IMR-90 (cell line): ENCODE data around the gene MMP10. TPM values are rescaled to one million over a fixed set of nuclear protein-coding genes. Genes with fewer than 3 reads are reported as not detected.

ENCODE experiments used
- ATAC-seq: fragments of 200-7000 bp; cut with Tn5 transposase; 2 replicates; pipeline ENCODE4 v1.9.1; 2020; ENCODE audit warnings: low read depth, mild to moderate bottlenecking, moderate library complexity
- BruUV-seq: library from RNA; stranded (reverse); fragments of 400-500 nt; replicated peaks from 2 replicates; lab custom pipeline; 2021; lab: Mats Ljungman, UMichigan
- CTCF ChIA-PET: fragments of 300-600 bp; formaldehyde crosslinking; extraction: SDS; loops from one replicate; lab custom pipeline; 2021; ENCODE audit warnings: antibody characterized with exemption; lab: Yijun Ruan, JAX
- POLR2A ChIA-PET: fragments of 300-600 bp; sonication (Branson Sonifier 250); formaldehyde crosslinking; loops from one replicate; lab custom pipeline; 2022; ENCODE audit warnings: antibody characterized with exemption; ENCODE audit not compliant: unreplicated experiment; lab: Charles Lee
- DNase-seq: peaks from one replicate; pipeline ENCODE4 v3.0.0; 2013
- H2AFZ ChIP-seq: replicated peaks from 2 replicates; pipeline ENCODE3; 2013; ENCODE audit warnings: low read length, mild to moderate bottlenecking; ENCODE audit not compliant: poor library complexity
- H2AK5ac ChIP-seq: 2 replicates; pipeline ENCODE4 v1.6.1; 2013; ENCODE audit warnings: low read depth, low read length, inconsistent platforms
- H2AK9ac ChIP-seq: replicated peaks from 2 replicates; pipeline ENCODE3; 2013; ENCODE audit warnings: mild to moderate bottlenecking, low read depth, low read length, moderate library complexity; ENCODE audit not compliant: poor library complexity
- H2BK120ac ChIP-seq: 2 replicates; pipeline ENCODE4 v1.6.1; 2013; ENCODE audit warnings: low read depth, low read length, inconsistent platforms
- H2BK15ac ChIP-seq: 3 replicates; pipeline ENCODE4 v1.6.1; 2013; ENCODE audit warnings: low read depth, low read length, inconsistent platforms
- H2BK20ac ChIP-seq: 2 replicates; pipeline ENCODE4 v1.6.1; 2013; ENCODE audit warnings: low read depth, mild to moderate bottlenecking, inconsistent platforms, low read length, moderate library complexity
- H2BK5ac ChIP-seq: 2 replicates; pipeline ENCODE4 v1.6.1; 2013; ENCODE audit warnings: mild to moderate bottlenecking, low read depth, low read length, inconsistent platforms; ENCODE audit not compliant: poor library complexity, severe bottlenecking
- H3K14ac ChIP-seq: replicated peaks from 2 replicates; pipeline ENCODE4 v1.6.1; 2013; ENCODE audit warnings: low read depth, low read length, inconsistent platforms
- H3K18ac ChIP-seq: 2 replicates; pipeline ENCODE4 v1.6.1; 2013; ENCODE audit warnings: low read depth, low read length, control low read depth
- H3K23ac ChIP-seq: 2 replicates; pipeline ENCODE4 v1.6.1; 2013; ENCODE audit warnings: low read depth, low read length, inconsistent platforms
- H3K27ac ChIP-seq: 2 replicates; pipeline ENCODE4 v1.5.1; 2013; ENCODE audit warnings: mild to moderate bottlenecking, control low read depth, low read length; ENCODE audit not compliant: insufficient read depth
- H3K27me3 ChIP-seq: 2 replicates; pipeline ENCODE4 v1.6.1; 2013; ENCODE audit warnings: low read length; ENCODE audit not compliant: control insufficient read depth, insufficient read depth
- H3K36me3 ChIP-seq: 2 replicates; pipeline ENCODE4 v1.6.1; 2013; ENCODE audit warnings: low read length, mixed read lengths; ENCODE audit not compliant: control insufficient read depth, insufficient read depth
- H3K4ac ChIP-seq: 2 replicates; pipeline ENCODE4 v1.6.1; 2013; ENCODE audit warnings: low read depth, low read length, inconsistent platforms
- H3K4me1 ChIP-seq: 2 replicates; pipeline ENCODE4 v1.6.1; 2013; ENCODE audit warnings: low read length, mixed read lengths; ENCODE audit not compliant: control insufficient read depth, insufficient read depth
- H3K4me2 ChIP-seq: 2 replicates; pipeline ENCODE4 v1.6.1; 2013; ENCODE audit warnings: low read depth, mild to moderate bottlenecking, control low read depth, low read length, moderate library complexity
- H3K4me3 ChIP-seq: 2 replicates; pipeline ENCODE4 v1.5.1; 2013; ENCODE audit warnings: low read depth, mild to moderate bottlenecking, control low read depth, low read length, moderate library complexity; ENCODE audit not compliant: insufficient read depth
- H3K56ac ChIP-seq: 2 replicates; pipeline ENCODE4 v1.6.1; 2013; ENCODE audit warnings: low read length, inconsistent platforms; ENCODE audit not compliant: insufficient read depth; ENCODE audit errors: extremely low read depth
- H3K79me1 ChIP-seq, 2 experiments: 2 replicates each; pipeline ENCODE4 v1.6.1; 2013; ENCODE audit warnings: low read length in 2 of 2, inconsistent platforms in 1 of 2, low read depth in 1 of 2
- H3K9ac ChIP-seq: 2 replicates; pipeline ENCODE4 v1.6.1; 2013; ENCODE audit warnings: low read depth, low read length, control low read depth
- H3K9me1 ChIP-seq: 2 replicates; pipeline ENCODE4 v1.6.1; 2013; ENCODE audit warnings: low read length, inconsistent platforms; ENCODE audit not compliant: insufficient read depth
- H3K9me3 ChIP-seq: 2 replicates; pipeline ENCODE4 v1.6.1; 2013; ENCODE audit warnings: low read length; ENCODE audit not compliant: control insufficient read depth, insufficient read depth
- H4K20me1 ChIP-seq: 2 replicates; pipeline ENCODE4 v1.6.1; 2013; ENCODE audit warnings: low read length, inconsistent platforms; ENCODE audit not compliant: insufficient read depth
- H4K5ac ChIP-seq: 2 replicates; pipeline ENCODE4 v1.6.1; 2013; ENCODE audit warnings: mild to moderate bottlenecking, low read depth, low read length, control low read depth
- H4K8ac ChIP-seq, 2 experiments: 2 replicates each; pipeline ENCODE4 v1.6.1; 2013; ENCODE audit warnings: low read depth in 2 of 2, low read length in 2 of 2, control low read depth in 1 of 2, inconsistent platforms in 1 of 2
- H4K91ac ChIP-seq: 2 replicates; pipeline ENCODE4 v1.6.1; 2013; ENCODE audit warnings: low read depth, low read length, inconsistent platforms; ENCODE audit not compliant: insufficient read depth
- BHLHE40 ChIP-seq: fragments of 150-350 bp; IDR thresholded peaks from 2 replicates; pipeline ENCODE4 v1.6.1; 2016; ENCODE audit warnings: mild to moderate bottlenecking, low read depth, low read length
- CEBPB ChIP-seq: IDR thresholded peaks from 2 replicates; pipeline ENCODE4 v1.6.1; 2012; ENCODE audit warnings: low read depth, low read length, improper control_type of control experiment
- CHD1 ChIP-seq: IDR thresholded peaks from 2 replicates; pipeline ENCODE4 v1.6.1; 2012; ENCODE audit warnings: low read depth, low read length, improper control_type of control experiment
- ELK1 ChIP-seq: fragments of 150-350 bp; IDR thresholded peaks from 2 replicates; pipeline ENCODE4 v1.6.1; 2016; ENCODE audit warnings: low read depth, mild to moderate bottlenecking, low read length, moderate library complexity, borderline replicate concordance
- FOS ChIP-seq: fragments of 150-350 bp; IDR thresholded peaks from 2 replicates; pipeline ENCODE4 v1.6.1; 2016; ENCODE audit warnings: low read depth, low read length
- MAFK ChIP-seq: IDR thresholded peaks from 2 replicates; pipeline ENCODE4 v1.6.1; 2012; ENCODE audit warnings: low read depth, low read length, improper control_type of control experiment
- MAZ ChIP-seq: IDR thresholded peaks from 2 replicates; pipeline ENCODE4 v1.6.1; 2012; ENCODE audit warnings: low read depth, mild to moderate bottlenecking, low read length, improper control_type of control experiment, moderate library complexity, borderline replicate concordance
- MXI1 ChIP-seq: IDR thresholded peaks from 2 replicates; pipeline ENCODE4 v1.6.1; 2012; ENCODE audit warnings: low read depth, mild to moderate bottlenecking, low read length, moderate library complexity, borderline replicate concordance
- NFE2L2 ChIP-seq: fragments of 150-350 bp; IDR thresholded peaks from 2 replicates; pipeline ENCODE4 v1.6.1; 2016; ENCODE audit warnings: low read depth, mild to moderate bottlenecking, low read length
- POLR2A ChIP-seq: IDR thresholded peaks from 2 replicates; pipeline ENCODE4 v1.6.1; 2012; ENCODE audit warnings: mild to moderate bottlenecking, low read depth, low read length
- RAD21 ChIP-seq: IDR thresholded peaks from 2 replicates; pipeline ENCODE4 v1.6.1; 2012; ENCODE audit warnings: low read length, improper control_type of control experiment
- RCOR1 ChIP-seq: IDR thresholded peaks from 2 replicates; pipeline ENCODE4 v1.6.1; 2012; ENCODE audit warnings: mild to moderate bottlenecking, low read length, improper control_type of control experiment; ENCODE audit not compliant: insufficient replicate concordance
- RFX5 ChIP-seq: IDR thresholded peaks from 2 replicates; pipeline ENCODE4 v1.8.0; 2012; ENCODE audit warnings: low read depth, mild to moderate bottlenecking, low read length, moderate library complexity
- SMC3 ChIP-seq: fragments of 150-350 bp; IDR thresholded peaks from 2 replicates; pipeline ENCODE4 v1.6.1; 2016; ENCODE audit warnings: low read depth, mild to moderate bottlenecking, antibody characterized with exemption, low read length, moderate library complexity
- USF2 ChIP-seq: fragments of 150-350 bp; IDR thresholded peaks from 2 replicates; pipeline ENCODE4 v1.6.1; 2017; ENCODE audit warnings: mild to moderate bottlenecking, antibody characterized with exemption, low read length, low read depth
- WGBS, 2 experiments: methylation state at CpG; one replicate each; pipeline versions ENCODE4 v1.1.5 to v1.1.7; 2013; ENCODE audit warnings: missing lambda C conversion rate in 2 of 2; ENCODE audit not compliant: insufficient read length in 1 of 2; ENCODE audit errors: extremely low coverage in 2 of 2; 5-methylcytosine and 5-hydroxymethylcytosine counted together
- dilution Hi-C: fragments of 300-500 bp; cut with HindIII; formaldehyde crosslinking; loops from one replicate; pipeline ENCODE4 v1.14.3; 2018; ENCODE audit warnings: low sequenced_read_pairs; ENCODE audit not compliant: unreplicated experiment
- in situ Hi-C: fragments of 300-500 bp; cut with MboI; formaldehyde crosslinking; loops from 3 replicates; pipeline ENCODE4 v1.14.3; 2019; ENCODE audit warnings: low sequenced_read_pairs, inconsistent platforms, mixed read lengths
- intact Hi-C: fragments of 100-400 bp; cut with micrococcal nuclease; formaldehyde crosslinking; loops from 2 replicates; pipeline ENCODE4 v1.10.0; 2022
- polyA plus RNA-seq, 3 experiments: library from polyadenylated mRNA; depleted of rRNA; stranded (reverse); fragments of >200 nt; gene quantifications; 2 replicates each; pipeline ENCODE4 v1.2.3, GENCODE V29; 2012; ENCODE audit warnings: low replicate concordance in 1 of 3
- total RNA-seq: library from RNA; depleted of rRNA; stranded (reverse); fragments of >200 nt; gene quantifications from 2 replicates; pipeline ENCODE4 v1.2.3, GENCODE V29; 2012
- TF ChIP-seq, protein P1 (sequence below): conservative IDR thresholded peaks from 2 replicates; pipeline ENCODE4 v1.5.1; 2012; ENCODE audit warnings: mild to moderate bottlenecking, low read depth, low read length, improper control_type of control experiment

MMP10 gene
- total and polyA plus RNA-seq, 2 of the 4 experiments (the other 2 are of a cell fraction), result not detected

- H4K91ac ChIP-seq, result no peak overlapping the region
- no peak overlapping the region for H3K4ac ChIP-seq
- H3K23ac ChIP-seq, result no peak overlapping the region
- no peak overlapping the region for H2AK5ac ChIP-seq
- no peak overlapping the region for H4K8ac ChIP-seq
- in situ Hi-C loops (loop anchor here (10.0 kb wide), 1 partner anchor 235 kb away; no protein-coding TSS in a partner anchor), dilution Hi-C loops (no loop called here), intact Hi-C loops (no loop called here)
- no peak for TF ChIP-seq RFX5
- TF ChIP-seq NFE2L2, result no peak
- no peak for TF ChIP-seq MXI1
- TF ChIP-seq FOS, result no peak
- TF ChIP-seq RAD21, result no peak
- TF ChIP-seq BHLHE40, result no peak
- TF ChIP-seq POLR2A, result no peak
- no peak for TF ChIP-seq CHD1
- TF ChIP-seq, protein P1, sequence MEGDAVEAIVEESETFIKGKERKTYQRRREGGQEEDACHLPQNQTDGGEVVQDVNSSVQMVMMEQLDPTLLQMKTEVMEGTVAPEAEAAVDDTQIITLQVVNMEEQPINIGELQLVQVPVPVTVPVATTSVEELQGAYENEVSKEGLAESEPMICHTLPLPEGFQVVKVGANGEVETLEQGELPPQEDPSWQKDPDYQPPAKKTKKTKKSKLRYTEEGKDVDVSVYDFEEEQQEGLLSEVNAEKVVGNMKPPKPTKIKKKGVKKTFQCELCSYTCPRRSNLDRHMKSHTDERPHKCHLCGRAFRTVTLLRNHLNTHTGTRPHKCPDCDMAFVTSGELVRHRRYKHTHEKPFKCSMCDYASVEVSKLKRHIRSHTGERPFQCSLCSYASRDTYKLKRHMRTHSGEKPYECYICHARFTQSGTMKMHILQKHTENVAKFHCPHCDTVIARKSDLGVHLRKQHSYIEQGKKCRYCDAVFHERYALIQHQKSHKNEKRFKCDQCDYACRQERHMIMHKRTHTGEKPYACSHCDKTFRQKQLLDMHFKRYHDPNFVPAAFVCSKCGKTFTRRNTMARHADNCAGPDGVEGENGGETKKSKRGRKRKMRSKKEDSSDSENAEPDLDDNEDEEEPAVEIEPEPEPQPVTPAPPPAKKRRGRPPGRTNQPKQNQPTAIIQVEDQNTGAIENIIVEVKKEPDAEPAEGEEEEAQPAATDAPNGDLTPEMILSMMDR, result no peak
- no peak for TF ChIP-seq RCOR1
- TF ChIP-seq CEBPB, result no peak
- TF ChIP-seq USF2, result no peak
- no peak for TF ChIP-seq MAFK
- TF ChIP-seq SMC3, result no peak
- TF ChIP-seq MAZ, result no peak
- no peak for TF ChIP-seq ELK1
- H2BK15ac ChIP-seq, result no peak overlapping the region
- H3K9me1 ChIP-seq, result no peaks in the 10 kb centered on the region
- H3K4me1 ChIP-seq, result no peaks in the 10 kb centered on the region
- ATAC-seq (no peak), DNase-seq (no peak)
- H2AFZ ChIP-seq, result no peak overlapping the region
- 76% methylated on average over 3 of the region's 6 CpGs; no CpG with 5 or more reads in 1 of the 2 experiments for WGBS, 2 experiments
- H2BK120ac ChIP-seq, result no peak overlapping the region
- H3K79me1 ChIP-seq, result no peaks in the 10 kb centered on the region
- H3K27ac ChIP-seq, result no peak overlapping the region
- H4K5ac ChIP-seq, result no peak overlapping the region
- H3K56ac ChIP-seq, result no peak overlapping the region
- H3K14ac ChIP-seq, result no peak overlapping the region
- no peak overlapping the region for H3K9ac ChIP-seq
- BruUV-seq, result no TSS peak
- no peak overlapping the region for H3K18ac ChIP-seq
- POLR2A ChIA-PET, result no interaction called here
- peaks cover 24% of the 10 kb centered on the region for H3K27me3 ChIP-seq
- no peak overlapping the region for H2BK5ac ChIP-seq
- CTCF ChIA-PET, result no interaction called here
- no peaks in the 10 kb centered on the region for H3K36me3 ChIP-seq
- no peak overlapping the region for H3K4me2 ChIP-seq
- H3K9me3 ChIP-seq, result no peaks in the 10 kb centered on the region
- no peaks in the 10 kb centered on the region for H4K20me1 ChIP-seq
- no peak overlapping the region for H2BK20ac ChIP-seq
- no peak overlapping the region for H2AK9ac ChIP-seq
- H3K4me3 ChIP-seq, result no peak overlapping the region
Observed at GRCh38 chr11:102819491-102819890, 39.1 kb upstream of the MMP10 start.
